8988T (cell line): ENCODE results near the gene RPS6KL1.

Source experiments
- DNase-seq: peaks from one replicate; pipeline ENCODE4 v3.0.0; 2011

Gene RPS6KL1, protein sequence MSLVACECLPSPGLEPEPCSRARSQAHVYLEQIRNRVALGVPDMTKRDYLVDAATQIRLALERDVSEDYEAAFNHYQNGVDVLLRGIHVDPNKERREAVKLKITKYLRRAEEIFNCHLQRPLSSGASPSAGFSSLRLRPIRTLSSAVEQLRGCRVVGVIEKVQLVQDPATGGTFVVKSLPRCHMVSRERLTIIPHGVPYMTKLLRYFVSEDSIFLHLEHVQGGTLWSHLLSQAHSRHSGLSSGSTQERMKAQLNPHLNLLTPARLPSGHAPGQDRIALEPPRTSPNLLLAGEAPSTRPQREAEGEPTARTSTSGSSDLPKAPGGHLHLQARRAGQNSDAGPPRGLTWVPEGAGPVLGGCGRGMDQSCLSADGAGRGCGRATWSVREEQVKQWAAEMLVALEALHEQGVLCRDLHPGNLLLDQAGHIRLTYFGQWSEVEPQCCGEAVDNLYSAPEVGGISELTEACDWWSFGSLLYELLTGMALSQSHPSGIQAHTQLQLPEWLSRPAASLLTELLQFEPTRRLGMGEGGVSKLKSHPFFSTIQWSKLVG

DNA sequence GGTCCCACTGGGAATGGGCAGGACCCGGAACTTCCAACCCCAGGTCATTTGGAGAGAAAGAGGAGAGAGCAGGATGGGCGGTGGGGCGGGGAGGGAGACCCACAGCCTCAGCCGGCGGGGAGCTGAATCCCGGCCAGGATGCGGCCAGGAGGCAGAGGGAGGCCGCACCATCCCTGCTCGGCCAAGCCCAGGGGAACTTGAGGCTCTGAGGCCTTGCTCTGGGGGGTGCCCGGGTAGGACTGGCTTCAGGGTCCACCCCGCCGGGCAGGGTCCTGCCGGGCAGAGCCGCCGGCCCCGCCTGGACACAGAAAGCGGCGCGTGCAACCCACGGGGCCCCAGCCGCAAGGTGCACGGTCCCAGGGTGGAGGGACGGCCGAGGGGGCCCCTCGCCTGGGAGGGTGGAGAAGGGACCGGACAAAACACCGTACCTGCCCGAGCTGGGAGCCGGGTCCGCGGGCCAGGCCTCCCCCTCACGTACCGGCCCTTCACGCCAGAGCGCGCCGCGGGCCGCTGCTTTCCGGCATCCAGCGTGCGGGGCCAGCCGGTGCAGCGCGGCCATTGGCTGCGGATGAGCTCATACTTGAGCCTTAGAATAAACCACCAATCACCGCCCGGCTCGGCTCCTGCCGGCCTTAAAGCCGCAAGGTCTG is at the start of gene RPS6KL1:
TSS of gene RPS6KL1 (minus strand) at position 509 of the 650 bp plus-strand sequence. CDS start 1,719 bp downstream, outside the sequence.
- peak; percentile 97 for DNase-seq

DNA sequence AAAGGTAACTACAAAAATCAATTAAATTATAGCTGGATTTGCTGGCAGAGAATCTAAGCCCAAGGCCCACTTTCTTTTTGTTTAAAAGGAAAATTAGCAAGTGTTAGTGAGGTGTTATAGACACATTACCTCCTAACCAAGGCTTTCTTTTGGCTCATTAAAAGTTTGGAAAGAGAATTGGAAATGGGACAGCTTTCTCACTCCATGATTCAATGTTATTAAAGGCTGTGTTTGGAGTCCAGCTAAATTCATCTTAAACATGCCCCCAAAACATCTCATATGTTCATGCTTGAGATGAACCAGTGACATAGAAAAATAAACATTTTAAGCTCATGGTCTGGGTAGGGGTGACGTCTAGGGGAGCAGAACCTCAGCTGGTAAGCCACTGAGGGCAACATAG is 45.8 kb upstream of the RPS6KL1 start:
- no peak for DNase-seq

DNA sequence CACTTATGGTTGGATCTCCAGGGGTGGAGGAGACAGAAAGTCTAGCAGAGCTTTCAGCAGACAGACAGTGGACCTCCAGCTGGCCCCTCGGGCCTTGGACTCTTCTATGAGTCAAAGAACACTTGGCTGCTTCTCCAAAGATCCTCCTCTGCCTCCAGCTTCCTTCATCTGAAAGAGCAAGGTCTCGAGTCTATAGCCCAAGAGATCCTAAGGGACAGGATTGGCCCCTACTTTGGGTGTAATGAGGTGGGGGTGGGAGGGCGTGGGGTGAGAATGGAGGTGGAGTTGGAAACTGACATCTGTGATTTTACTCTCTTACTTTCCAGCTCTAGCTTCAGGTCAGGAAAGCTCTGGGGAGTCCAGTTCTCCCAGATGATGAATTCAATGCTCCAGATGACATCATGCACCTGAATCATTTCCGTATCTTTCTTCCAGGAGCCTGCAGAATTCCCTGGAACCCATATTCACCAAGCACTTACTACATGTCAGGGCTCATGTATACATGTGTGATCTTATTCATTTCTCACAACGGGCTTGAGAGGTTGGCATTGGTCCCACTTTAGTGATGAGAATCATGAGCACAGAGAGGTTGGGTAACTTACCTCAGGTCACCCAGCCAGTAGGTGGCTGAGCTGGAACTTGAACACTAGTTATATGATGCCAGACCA is 42.6 kb upstream of the RPS6KL1 start:
- DNase-seq: no peak

DNA sequence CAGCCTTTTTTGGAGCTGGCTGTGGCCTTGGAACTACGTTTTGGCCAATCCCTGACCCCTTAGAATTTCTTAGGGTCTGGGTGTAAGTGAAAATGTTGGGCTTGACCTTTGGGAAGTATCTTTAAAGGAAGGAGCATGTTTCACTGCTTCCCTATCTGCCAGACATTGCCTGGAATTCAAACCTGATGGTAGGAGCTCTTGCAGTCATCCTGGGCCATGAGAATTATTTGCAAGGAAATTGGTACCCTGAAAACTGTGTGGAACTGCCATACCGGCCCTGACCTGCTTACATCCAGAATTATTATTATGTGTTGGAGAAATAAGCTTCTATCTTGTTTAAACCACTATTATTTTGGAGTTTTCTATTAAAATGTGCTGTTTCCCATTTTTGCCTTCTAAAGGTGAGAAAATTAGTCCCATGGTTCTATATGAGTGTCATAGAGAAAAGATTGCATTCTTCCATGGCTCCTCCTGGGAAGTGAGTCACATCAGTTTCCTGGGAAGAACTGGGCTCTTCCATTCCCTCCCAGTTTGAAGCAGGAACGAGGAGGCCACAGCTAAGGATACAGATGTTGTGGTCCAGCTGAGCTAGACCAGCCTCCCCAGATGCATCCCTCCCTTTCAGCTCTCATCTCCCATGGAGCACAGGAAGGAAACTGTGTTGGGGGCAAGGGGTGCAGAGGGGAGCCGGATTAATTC is 41.9 kb upstream of the RPS6KL1 start:
- no peak for DNase-seq

DNA sequence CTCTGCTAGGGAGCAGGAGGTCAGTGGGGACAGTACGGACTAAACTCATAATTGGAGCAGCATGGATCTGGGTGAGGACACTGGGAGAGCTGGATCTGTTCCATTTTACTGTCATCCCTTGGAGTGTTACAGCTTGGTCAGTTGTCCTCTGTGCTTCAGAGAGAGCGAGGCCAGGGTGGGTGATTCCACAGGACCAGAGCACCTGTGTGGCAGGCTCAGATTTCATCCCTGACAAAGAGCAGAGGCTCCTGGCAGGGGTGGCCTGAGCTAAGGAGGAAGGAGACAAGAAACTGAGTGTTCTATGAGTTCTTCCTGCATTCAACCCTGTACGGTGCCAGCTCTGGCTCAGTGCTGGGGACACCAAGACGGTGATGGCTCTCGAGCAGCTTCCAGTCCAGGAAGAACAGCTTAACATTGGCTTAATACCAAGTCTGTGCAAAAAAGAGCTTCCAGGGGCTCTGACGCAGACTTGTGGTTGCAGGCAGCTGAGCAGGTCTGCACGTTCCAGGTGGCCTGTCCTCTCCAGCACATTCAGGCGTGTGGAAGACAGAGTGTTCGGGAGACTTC is 40.7 kb upstream of the RPS6KL1 start:
- no peak for DNase-seq

DNA sequence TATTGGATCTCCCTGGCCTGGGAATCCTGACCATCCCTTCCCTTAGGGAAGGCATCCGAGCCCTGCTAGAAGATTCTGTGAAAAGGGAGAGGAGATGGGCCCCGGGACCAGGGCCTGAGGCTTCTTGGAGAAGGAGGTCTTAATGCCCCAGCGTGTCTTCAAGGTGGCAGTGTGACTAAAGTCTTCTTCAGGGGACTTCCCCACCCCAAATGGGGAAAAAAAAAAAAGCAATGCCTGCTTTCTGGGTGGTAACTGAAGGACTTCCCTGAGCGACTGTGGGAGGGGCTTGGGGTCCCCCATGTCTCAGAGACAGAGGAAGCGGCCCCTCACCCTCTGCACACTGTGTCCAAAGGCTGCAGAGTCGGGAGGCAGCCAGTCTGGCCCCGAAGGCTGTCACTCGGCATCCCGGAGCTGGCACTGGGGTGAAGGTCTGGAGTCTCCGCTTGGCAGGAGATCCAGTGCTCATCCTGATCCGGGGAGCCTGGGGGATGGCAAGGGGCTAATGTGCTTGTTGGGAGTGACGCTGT is 40.2 kb upstream of the RPS6KL1 start:
- DNase-seq: no peak

DNA sequence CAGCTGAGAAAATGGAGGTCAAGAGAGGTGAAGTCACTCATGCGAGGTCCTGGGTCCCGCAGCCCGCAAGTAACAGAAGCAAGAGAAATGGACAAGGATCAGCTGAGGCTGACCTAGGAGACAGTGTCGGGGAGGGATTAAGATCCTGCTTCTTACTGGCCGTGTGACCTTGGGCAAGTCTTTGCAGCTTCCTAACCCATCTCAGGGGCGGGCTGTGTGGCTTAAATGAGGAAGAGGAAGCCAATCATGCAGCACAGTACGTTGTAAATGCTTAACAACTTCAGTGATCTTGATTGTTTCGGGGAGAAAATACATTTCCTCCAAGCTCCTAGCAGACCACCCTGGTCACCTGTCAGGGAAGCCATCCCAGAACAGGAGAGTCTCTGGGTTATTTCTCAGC is 39.4 kb upstream of the RPS6KL1 start:
- no peak for DNase-seq

DNA sequence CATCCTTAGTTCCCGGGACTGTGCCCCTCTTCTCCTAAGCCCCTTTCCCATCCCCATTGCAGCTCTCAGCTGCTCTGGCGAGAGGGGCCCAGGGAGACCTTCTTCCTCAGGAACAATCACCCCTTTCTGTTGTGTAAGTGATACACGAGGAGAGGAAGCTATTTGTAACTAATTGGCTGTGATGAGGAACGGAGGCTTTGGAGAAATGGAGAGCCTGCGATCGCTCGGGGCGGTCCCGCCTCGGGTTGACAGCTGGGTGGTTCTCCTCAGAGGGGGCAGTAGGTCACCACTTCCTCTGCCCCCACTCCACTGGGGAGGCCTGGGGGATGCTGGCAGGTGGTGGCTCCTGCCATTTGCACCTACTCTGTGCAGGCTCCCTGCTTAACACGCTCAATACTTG is 39.0 kb upstream of the RPS6KL1 start:
- no peak for DNase-seq

DNA sequence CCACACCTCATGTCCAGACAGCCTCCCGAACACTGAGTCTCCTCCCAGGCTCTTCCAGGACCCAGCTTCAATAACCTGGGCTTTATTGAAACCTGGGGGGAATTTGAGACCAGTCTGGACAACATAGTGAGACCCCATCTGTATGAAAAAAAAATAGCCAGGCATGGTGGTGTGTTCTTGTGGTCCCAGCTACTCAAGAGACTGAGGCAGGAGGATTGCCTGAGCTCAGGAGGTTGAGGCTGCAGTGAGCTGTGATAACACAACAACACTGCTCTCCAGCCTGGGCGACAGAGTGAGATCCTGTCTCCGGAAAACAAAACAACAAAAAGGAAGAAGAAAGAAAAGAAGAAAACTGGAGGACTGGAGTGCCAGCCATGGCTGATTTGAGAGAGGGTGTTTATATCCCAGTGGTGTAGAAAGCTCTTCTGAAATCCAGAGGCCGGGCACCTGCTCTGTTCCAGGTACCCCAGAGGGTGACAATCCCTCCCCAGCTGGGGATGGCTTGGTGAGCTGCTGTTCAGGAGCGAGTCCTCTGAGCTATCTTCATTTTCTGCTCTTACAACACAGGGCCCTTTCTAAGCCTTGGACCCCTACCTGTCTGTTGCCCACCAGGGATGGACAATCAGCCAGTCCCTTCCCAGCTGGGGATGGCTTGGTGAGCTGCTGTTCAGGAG is 38.3 kb upstream of the RPS6KL1 start:
- DNase-seq: no peak

DNA sequence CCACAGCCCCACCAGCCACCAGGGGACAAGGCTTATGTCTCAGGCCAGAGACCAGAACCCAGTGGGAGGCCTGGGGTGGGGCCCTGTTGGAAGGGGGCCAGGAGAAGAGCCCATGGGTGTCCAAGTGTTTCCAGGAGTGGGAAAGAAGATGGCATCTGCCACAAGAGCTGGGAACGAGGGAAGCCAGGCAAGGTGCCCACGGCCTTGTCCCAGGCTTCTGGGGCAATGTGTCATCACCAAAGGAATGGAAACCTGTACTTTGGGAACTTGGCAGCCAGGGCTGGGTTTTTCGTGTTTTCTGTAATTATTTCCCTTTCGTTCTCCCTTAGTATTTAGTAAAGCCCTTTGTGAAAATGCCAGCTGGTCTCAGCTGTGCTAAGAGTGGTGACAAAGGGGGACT is 37.7 kb upstream of the RPS6KL1 start:
- DNase-seq: no peak

DNA sequence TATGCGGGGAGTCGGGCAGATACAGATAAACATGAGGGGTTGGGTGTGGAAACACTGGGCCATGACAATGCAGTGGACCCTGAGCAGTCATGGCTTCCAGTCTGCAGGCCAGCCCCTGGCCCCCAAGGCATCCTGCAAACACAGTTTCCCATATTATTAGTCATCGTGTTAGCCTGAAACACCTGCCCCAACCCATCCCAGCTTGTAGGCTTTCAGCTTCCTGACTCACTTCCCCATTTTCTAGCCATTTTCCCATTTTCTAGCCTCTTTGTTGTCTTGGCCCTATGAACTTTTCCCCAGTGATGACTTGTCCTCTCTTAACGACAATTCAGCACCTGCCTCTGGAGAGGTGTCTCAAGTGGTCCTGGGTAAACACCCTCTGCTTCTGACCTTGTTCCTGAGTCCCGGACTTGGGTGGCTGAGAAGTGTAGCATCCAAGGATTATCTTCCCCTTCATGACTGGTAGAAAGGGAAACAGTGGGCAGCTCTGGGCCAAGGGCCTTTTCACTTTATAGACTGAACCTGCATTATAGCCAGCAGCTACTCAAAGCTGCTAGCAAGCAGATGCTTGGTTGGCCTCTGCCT is 36.6 kb upstream of the RPS6KL1 start:
- no peak for DNase-seq

DNA sequence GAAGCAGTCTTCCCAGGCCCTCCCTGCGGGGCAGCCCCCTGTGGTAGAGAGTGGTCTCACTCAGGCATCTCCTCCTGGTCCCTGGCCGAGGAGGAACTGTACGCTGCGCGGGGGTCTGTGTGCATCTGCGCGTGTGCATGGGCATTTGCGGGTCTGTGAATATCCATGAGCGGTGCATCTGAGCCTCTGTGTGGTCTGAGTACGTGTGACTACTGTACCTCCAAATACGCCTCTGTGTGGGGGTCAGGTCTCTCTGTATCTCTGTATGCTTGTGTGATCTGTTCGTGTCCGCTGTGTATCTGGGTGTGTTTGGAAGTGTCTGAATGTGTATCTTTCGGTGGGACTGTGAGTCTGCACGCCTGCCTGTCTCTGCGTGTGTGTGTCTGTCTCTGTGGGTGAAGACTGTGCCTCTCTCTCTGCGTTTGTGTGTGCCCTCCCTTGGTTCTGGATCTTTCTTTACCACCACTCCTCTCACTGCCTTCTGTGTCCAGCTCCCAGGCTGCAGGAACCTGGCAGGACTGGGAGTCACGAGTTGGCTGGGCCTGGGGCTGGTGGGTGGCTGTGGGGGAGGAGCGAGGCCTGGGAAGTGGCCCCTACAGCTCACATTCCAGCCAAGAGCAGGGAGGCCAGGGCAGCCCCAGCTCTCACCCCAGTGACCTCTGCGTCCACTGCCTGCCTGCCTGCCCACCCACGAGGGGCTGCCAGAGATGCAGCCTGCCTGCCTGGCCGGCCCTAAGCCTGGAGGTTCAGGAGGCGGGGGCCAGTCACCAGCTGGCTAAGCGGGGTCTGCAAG is 33.4 kb upstream of the RPS6KL1 start:
- no peak for DNase-seq

DNA sequence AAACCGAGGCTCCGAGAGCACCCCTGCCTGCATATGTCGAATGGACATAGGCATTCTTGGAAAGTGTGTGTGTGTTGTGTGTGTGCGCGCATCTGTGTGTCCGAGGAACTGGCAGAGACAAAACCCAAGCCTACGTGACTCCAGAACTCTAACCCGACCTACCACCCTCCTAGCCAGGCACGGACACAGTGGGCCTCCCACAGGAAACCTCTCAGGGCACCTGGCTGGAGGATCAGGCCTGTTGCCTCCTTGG is 32.9 kb upstream of the RPS6KL1 start:
- no peak for DNase-seq

DNA sequence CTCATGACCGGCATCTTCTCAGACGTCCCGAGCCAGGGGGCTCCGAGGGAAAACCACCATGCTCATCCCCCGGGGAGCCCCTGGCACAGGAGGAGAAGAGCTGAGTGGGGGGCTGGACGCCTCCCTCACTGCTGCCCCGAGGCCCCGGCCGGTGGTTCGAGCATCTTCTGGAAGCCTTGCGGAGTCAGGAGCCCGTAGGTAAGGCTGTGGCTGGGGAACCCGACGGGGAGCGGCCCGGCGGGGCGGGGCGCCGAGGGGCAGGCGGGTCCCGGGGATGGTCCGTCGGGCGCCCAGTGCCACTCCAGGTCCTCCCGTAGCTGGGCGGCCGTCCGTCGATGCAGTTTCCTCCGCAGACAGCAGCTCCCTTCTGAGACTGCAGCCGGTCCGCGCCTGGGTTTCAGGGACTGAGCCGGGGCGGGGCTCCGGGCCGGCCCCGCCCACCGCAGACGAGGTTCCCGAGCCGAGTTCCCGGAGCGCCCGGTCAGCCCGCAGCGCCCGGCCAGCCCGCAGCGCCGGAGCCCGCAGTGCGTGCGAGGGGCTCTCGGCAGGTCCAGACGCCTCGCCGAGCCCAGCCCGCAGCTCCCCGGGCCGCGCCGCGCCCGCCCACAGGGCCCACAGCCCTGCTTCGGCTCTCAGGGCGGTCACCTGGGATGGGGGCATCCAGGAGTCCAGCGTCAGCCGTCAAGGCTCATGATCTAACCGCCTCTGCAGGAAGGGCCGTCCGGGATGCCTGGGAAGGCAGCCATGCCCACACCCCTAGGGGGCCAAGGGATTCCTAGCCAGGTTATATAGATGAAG is 32.4 kb upstream of the RPS6KL1 start, which contains the start of gene PGF:
TSS of gene PGF (minus strand) at position 369 of the 798 bp plus-strand sequence. CDS start at position 14, 355 bp downstream.
- peak; percentile 70 for DNase-seq

DNA sequence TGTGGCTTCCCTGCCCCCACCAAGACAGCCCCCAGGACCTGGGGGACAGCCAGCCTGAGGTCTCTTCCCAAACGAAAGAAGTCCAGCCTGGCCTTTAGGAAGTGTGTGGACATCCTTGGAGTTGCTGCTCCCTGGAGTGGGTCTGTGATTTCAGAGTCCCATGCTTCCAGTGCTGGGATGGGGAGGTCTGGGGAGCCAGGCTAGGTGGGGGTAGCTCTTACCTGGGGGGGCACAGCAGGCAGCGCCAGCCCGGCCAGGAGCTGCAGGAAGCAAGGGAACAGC is 31.8 kb upstream of the RPS6KL1 start:
- no peak for DNase-seq

DNA sequence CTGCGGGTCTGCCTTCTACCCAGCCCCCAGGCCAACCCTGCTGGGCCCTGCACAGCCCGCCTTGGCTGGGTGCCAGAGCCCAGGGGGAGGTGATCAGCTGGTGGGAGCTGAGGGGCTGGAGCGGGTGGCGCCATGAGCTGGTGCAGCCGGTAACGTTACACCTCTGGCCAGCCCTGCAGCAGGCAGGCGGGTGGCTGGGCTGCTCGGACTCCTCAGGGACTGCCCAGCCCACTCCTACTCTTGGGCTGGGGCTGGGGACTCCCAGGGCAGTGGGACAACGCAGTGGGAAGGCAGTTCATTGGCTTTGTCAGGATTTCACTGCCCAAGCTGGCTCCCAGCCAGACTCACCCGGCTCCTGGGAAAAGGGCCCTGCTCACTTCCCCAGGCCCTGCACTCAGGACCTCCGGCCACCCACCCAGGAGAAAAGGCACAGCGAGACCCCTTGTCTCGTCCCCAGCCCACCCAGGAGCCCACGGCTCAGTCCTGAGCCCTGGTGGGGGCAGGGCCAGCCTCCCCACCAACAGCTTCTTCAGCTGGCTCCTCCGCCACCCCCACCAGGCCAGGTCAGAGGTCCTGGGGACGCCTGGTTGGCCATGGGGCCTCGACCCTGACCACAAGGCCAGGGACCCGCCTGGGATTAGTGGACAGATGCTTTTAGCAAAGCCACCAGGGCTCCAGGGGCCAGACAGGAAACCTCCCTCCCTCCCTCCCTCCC is 31.3 kb upstream of the RPS6KL1 start:
- DNase-seq: no peak

DNA sequence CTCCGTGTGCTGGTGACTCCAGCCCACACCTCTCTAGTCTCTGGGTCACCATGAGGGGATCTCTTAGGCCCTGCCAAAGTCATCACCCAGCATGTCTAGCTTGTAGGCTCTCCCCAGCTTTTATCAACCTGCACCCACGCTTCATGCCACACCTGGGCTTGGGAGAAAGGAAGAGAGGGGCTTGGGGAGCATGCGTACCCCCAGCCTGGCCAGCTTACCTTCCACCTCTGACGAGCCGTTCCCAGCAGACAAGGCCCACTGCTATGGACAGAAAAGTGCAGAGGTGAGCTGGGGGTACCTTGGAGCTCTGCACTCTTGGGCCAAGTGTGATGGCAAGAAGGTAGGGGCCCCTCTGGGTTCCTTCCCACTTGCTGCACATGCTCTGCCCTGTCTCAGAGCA is 30.6 kb upstream of the RPS6KL1 start:
- no peak for DNase-seq

DNA sequence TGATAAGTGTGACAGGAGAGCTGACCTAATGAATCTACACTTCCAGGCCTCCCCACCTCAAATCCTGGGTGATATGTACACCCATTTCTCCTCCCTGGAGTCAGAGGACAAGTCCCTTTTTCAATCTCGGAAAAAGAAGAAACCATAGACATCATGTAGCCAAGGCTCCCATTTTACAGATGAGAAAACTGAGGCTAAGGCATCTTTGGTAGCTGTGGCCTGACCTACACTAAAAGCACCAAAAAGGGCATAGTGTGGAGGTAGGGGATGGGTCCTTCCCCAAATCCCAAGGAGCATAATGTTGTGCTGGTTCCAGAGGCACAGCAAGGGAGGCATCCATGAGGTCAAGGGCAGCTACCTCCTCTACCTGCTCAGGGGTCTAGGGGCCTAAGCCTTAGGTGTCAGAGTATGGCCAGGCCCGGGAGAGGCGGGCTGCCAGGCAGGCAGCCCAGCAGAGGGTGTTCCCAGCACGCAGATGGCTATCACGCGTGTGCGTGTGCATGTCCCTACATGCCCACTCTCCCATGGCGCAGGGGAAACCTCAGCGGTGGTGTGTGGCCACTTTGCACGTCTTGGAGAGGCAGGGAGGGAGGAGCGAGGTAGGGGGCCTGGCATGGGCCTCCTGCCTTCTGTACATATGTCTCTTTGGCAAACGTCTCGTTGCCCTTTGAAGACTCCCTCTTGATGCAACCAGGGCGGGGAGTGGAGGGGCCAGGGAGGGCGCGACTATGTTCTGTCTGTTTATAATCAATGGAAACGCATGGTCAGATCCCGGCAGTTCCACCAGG is 29.8 kb upstream of the RPS6KL1 start:
- DNase-seq: no peak
